GM12878 (cell line): ENCODE data around the gene VAV2. TPM values are rescaled to one million over a fixed set of nuclear protein-coding genes. Genes with fewer than 3 reads are reported as not detected.

Experiments used
- ATAC-seq: fragments of 200-7000 bp; cut with Tn5 transposase; 3 replicates; pipeline ENCODE4 v1.9.1; 2020; ENCODE audit warnings: mild to moderate bottlenecking, moderate library complexity
- BruUV-seq: library from RNA; stranded (reverse); fragments of 400-500 nt; replicated peaks from 2 replicates; lab custom pipeline; 2021; lab: Mats Ljungman, UMichigan
- CTCF ChIA-PET: fragments of 300-600 bp; sonication (Branson Sonifier 250); formaldehyde crosslinking; extraction: SDS; loops from one replicate; lab custom pipeline; 2021; ENCODE audit warnings: inconsistent platforms; lab: Yijun Ruan, JAX
- POLR2A ChIA-PET: fragments of 350-600 bp; formaldehyde crosslinking; extraction: SDS; loops from one replicate; lab custom pipeline; 2021; ENCODE audit warnings: inconsistent platforms; lab: Charles Lee
- RAD21 ChIA-PET: fragments of 300-600 bp; sonication (Branson Sonifier 250); formaldehyde crosslinking; loops from one replicate; lab custom pipeline; 2023; ENCODE audit warnings: antibody characterized with exemption; ENCODE audit not compliant: unreplicated experiment; lab: Charles Lee
- SMC1A ChIA-PET: fragments of 300-600 bp; sonication (Branson Sonifier 250); formaldehyde crosslinking; loops from one replicate; lab custom pipeline; 2023; ENCODE audit not compliant: unreplicated experiment, uncharacterized antibody; lab: Charles Lee
- DNase-seq: peaks from one replicate; pipeline ENCODE4 v3.0.0-alpha.2; 2011; ENCODE audit warnings: low read depth, low spot score
- FAIRE-seq: peaks from 3 replicates; lab custom pipeline; 2011; peaks lifted over from hg19 to GRCh38; lab: Jason Lieb, UNC
- H2AFZ ChIP-seq: 2 replicates; pipeline ENCODE4 v1.6.0; 2011; ENCODE audit warnings: low read depth, low read length, control low read depth; ENCODE audit not compliant: control insufficient read depth
- H3K27ac ChIP-seq: 2 replicates; pipeline ENCODE4 v1.5.1; 2011; ENCODE audit warnings: control low read depth; ENCODE audit not compliant: control insufficient read depth, insufficient read depth
- H3K27me3 ChIP-seq, 2 experiments: replicated peaks in 1 of 2; 2 replicates each; pipeline versions ENCODE4 v1.6.0 to v1.6.1; 2011; ENCODE audit warnings: low read length in 1 of 2; ENCODE audit not compliant: control insufficient read depth in 2 of 2, insufficient read depth in 2 of 2
- H3K36me3 ChIP-seq, 2 experiments: 2 replicates each; pipeline ENCODE4 v1.5.1; 2011; ENCODE audit warnings: low read length in 1 of 2; ENCODE audit not compliant: control insufficient read depth in 2 of 2, insufficient read depth in 2 of 2
- H3K4me1 ChIP-seq: 2 replicates; pipeline ENCODE4 v1.6.1; 2011; ENCODE audit warnings: mild to moderate bottlenecking, low read length, moderate library complexity, mixed read lengths; ENCODE audit not compliant: control insufficient read depth, insufficient read depth
- H3K4me2 ChIP-seq: 2 replicates; pipeline ENCODE4 v1.6.0; 2011; ENCODE audit warnings: control low read depth; ENCODE audit not compliant: control insufficient read depth, insufficient read depth
- H3K4me3 ChIP-seq: fragments of 200-600 bp; sonication (generic); 2 replicates; pipeline ENCODE4 v1.5.1; 2016
- H3K79me2 ChIP-seq: 2 replicates; pipeline ENCODE4 v1.6.0; 2011; ENCODE audit warnings: low read length; ENCODE audit not compliant: control insufficient read depth, insufficient read depth
- H3K9ac ChIP-seq: 2 replicates; pipeline ENCODE4 v1.8.0; 2011; ENCODE audit warnings: low read length, control low read depth, mixed read lengths; ENCODE audit not compliant: control insufficient read depth, insufficient read depth
- H3K9me3 ChIP-seq: replicated peaks from 3 replicates; pipeline ENCODE4 v1.5.1; 2011; ENCODE audit warnings: mild to moderate bottlenecking, low read length; ENCODE audit not compliant: control insufficient read depth, insufficient read depth
- H4K20me1 ChIP-seq: 2 replicates; pipeline ENCODE4 v1.6.0; 2011; ENCODE audit not compliant: control insufficient read depth, insufficient read depth
- FOXM1 ChIP-seq: IDR thresholded peaks from 2 replicates; pipeline ENCODE4 v1.6.1; 2012; ENCODE audit warnings: low read depth, mild to moderate bottlenecking, inconsistent platforms, low read length, moderate library complexity
- KAT2A ChIP-seq: conservative IDR thresholded peaks from 2 replicates; pipeline ENCODE4 v1.6.1; 2011; ENCODE audit warnings: low read depth, low read length; ENCODE audit not compliant: control insufficient read depth
- MEF2A ChIP-seq: IDR thresholded peaks from 2 replicates; pipeline ENCODE4 v1.6.1; 2011; ENCODE audit warnings: low read depth, mild to moderate bottlenecking, low read length, moderate library complexity; ENCODE audit not compliant: insufficient read depth
- MTA3 ChIP-seq: IDR thresholded peaks from 2 replicates; pipeline ENCODE4 v1.6.1; 2012; ENCODE audit warnings: low read length, inconsistent platforms, borderline replicate concordance
- NFYB ChIP-seq: IDR thresholded peaks from 2 replicates; pipeline ENCODE4 v1.6.1; 2011; ENCODE audit warnings: low read depth, mild to moderate bottlenecking, low read length, improper control_type of control experiment, moderate library complexity; ENCODE audit not compliant: insufficient read depth
- NRF1 ChIP-seq: conservative IDR thresholded peaks from 2 replicates; pipeline ENCODE4 v1.6.1; 2011; ENCODE audit warnings: mild to moderate bottlenecking, low read depth, low read length, improper control_type of control experiment
- POU2F2 ChIP-seq: IDR thresholded peaks from 3 replicates; pipeline ENCODE4 v1.6.1; 2011; ENCODE audit warnings: low read depth, mild to moderate bottlenecking, low read length, borderline replicate concordance
- RAD21 ChIP-seq: IDR thresholded peaks from 2 replicates; pipeline ENCODE4 v1.6.1; 2011; ENCODE audit warnings: mild to moderate bottlenecking, low read depth, low read length, moderate library complexity; ENCODE audit not compliant: insufficient read depth
- RUNX3 ChIP-seq: IDR thresholded peaks from 2 replicates; pipeline ENCODE4 v1.6.1; 2012; ENCODE audit warnings: low read length, inconsistent platforms
- SIX5 ChIP-seq: IDR thresholded peaks from 2 replicates; pipeline ENCODE4 v1.6.1; 2011; ENCODE audit warnings: mild to moderate bottlenecking, low read depth, low read length, moderate library complexity; ENCODE audit not compliant: severe bottlenecking
- SMAD5 ChIP-seq: IDR thresholded peaks from 2 replicates; pipeline ENCODE4 v1.6.1; 2016; ENCODE audit warnings: antibody characterized with exemption, low read depth
- SUZ12 ChIP-seq: fragments of 200-600 bp; sonication (generic); IDR thresholded peaks from one replicate; pipeline ENCODE4 v1.6.1; 2018; ENCODE audit warnings: antibody characterized with exemption, mild to moderate bottlenecking; ENCODE audit not compliant: unreplicated experiment
- YBX1 ChIP-seq: fragments of 450-650 bp; IDR thresholded peaks from 2 replicates; pipeline ENCODE4 v1.6.1; 2016; ENCODE audit warnings: antibody characterized with exemption
- ZZZ3 ChIP-seq: IDR thresholded peaks from 2 replicates; pipeline ENCODE4 v1.6.1; 2011; ENCODE audit warnings: low read depth; ENCODE audit not compliant: control insufficient read depth, insufficient read length
- WGBS: methylation state at CpG from one replicate; pipeline ENCODE4 v1.1.6; 2016; ENCODE audit warnings: low lambda C conversion rate; ENCODE audit not compliant: insufficient replicate concordance, insufficient coverage; ENCODE audit errors: missing lambda C conversion rate; 5-methylcytosine and 5-hydroxymethylcytosine counted together
- in situ Hi-C: fragments of 300-500 bp; cut with MboI; formaldehyde crosslinking; loops from 9 replicates; pipeline ENCODE4 v1.14.3; 2018; ENCODE audit warnings: mixed read lengths
- intact Hi-C: fragments of 100-400 bp; cut with micrococcal nuclease; formaldehyde crosslinking; loops from one replicate; pipeline ENCODE4 v1.14.2; 2022; ENCODE audit not compliant: unreplicated experiment
- polyA plus RNA-seq, 11 experiments: library from polyadenylated mRNA; depleted of rRNA in 4 of 11; unstranded in 6 of 11; stranded (reverse) in 5 of 11; fragments of >200 nt; fragmentation: Nextera tagmentation in 4 of 11; fragmentation: Illumina TruSeq in 1 of 11; extraction: Ambion mirVana in 4 of 11; extraction: Trizol in 1 of 11; gene quantifications; 1 replicate in 1 of 11; 2 replicates in 10 of 11; pipeline versions ENCODE4 v1.2.1 to v1.2.3, GENCODE V29; 2011 to 2016; ENCODE audit warnings: inconsistent platforms in 2 of 11, missing spikeins in 2 of 11, low read depth in 1 of 11
- total RNA-seq, 4 experiments: library from RNA; depleted of rRNA in 3 of 4; stranded (reverse); fragments of >200 nt in 3 of 4; fragmentation: Illumina TruSeq in 1 of 4; extraction: Trizol in 1 of 4; gene quantifications; 2 replicates each; pipeline versions ENCODE4 v1.2.1 to v1.2.3, GENCODE V29; 2013 to 2021
- TF ChIP-seq, protein P1 (sequence below): IDR thresholded peaks from 2 replicates; pipeline ENCODE4 v1.6.1; 2012; ENCODE audit warnings: improper control_type of control experiment, low read depth, low read length; ENCODE audit not compliant: insufficient replicate concordance

The VAV2 gene
- total and polyA plus RNA-seq, 10 of the 15 experiments (the other 5 are each of a cell fraction or from before 2014, with no cell fraction given): 0.13 to 43.9 (median 16.9) TPM

DNA sequence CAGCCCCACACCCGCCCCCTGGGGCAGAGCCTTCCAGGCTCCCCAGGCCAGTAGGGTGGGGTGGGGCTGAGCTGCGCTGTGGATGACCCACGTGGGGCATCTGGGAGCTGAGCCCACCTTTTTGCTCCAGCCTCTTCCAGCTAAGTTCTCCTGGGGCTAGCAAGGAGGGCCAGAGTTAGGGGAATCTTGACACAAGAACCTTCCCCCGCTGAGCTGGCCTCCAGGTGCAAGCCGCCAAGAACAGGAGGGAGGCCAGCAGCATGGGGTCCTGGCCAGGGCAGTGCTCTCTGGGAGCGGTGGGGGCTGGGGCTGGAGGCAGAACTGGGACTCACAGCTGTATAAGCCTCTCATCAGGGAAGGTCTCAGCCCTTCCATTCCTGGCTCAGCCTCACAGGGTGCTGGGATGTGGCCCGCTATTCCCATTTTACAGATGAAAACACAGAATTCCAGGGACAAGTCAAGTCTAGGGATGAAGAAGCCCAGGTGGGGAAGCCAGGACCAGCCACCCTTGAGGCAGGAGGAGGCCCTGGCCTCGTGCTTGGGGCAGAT lies 275.5 kb downstream of the VAV2 start:
- no peak overlapping the region for H2AFZ ChIP-seq
- no peaks in the 10 kb centered on the region for H3K36me3 ChIP-seq
- DNase-seq (no peak), ATAC-seq (no peak), FAIRE-seq (no peak)
- no peak overlapping the region for H3K9ac ChIP-seq
- H3K27me3 ChIP-seq: peaks cover 0 to 1% of the 10 kb centered on the region in 2 experiments; a peak in 3 of 4 replicates
- ChIA-PET RAD21 (no interaction called here), SMC1A (no interaction called here), CTCF (interaction anchor here (1.1 kb wide), 1 partner anchor 8 kb away, joined by 3 read pairs; no protein-coding TSS in a partner anchor), POLR2A (no interaction called here)
- no TSS peak for BruUV-seq
- 24% methylated on average over 7 of the region's 8 CpGs for WGBS
- H3K4me3 ChIP-seq: no peak overlapping the region
- H3K9me3 ChIP-seq: no peaks in the 10 kb centered on the region; the same call in 2 of the 3 replicates
- no peaks in the 10 kb centered on the region for H3K79me2 ChIP-seq
- intact Hi-C loops: no loop called here
- no peak overlapping the region for H3K4me2 ChIP-seq
- TF ChIP-seq RUNX3 (no peak), MEF2A (no peak), ZZZ3 (no peak), FOXM1 (no peak), YBX1 (no peak), POU2F2 (no peak), KAT2A (no peak), MTA3 (no peak), SMAD5 (no peak), SIX5 (no peak), SUZ12 (no peak), NFYB (no peak), NRF1 (no peak), RAD21 (no peak)
- TF ChIP-seq, protein P1, sequence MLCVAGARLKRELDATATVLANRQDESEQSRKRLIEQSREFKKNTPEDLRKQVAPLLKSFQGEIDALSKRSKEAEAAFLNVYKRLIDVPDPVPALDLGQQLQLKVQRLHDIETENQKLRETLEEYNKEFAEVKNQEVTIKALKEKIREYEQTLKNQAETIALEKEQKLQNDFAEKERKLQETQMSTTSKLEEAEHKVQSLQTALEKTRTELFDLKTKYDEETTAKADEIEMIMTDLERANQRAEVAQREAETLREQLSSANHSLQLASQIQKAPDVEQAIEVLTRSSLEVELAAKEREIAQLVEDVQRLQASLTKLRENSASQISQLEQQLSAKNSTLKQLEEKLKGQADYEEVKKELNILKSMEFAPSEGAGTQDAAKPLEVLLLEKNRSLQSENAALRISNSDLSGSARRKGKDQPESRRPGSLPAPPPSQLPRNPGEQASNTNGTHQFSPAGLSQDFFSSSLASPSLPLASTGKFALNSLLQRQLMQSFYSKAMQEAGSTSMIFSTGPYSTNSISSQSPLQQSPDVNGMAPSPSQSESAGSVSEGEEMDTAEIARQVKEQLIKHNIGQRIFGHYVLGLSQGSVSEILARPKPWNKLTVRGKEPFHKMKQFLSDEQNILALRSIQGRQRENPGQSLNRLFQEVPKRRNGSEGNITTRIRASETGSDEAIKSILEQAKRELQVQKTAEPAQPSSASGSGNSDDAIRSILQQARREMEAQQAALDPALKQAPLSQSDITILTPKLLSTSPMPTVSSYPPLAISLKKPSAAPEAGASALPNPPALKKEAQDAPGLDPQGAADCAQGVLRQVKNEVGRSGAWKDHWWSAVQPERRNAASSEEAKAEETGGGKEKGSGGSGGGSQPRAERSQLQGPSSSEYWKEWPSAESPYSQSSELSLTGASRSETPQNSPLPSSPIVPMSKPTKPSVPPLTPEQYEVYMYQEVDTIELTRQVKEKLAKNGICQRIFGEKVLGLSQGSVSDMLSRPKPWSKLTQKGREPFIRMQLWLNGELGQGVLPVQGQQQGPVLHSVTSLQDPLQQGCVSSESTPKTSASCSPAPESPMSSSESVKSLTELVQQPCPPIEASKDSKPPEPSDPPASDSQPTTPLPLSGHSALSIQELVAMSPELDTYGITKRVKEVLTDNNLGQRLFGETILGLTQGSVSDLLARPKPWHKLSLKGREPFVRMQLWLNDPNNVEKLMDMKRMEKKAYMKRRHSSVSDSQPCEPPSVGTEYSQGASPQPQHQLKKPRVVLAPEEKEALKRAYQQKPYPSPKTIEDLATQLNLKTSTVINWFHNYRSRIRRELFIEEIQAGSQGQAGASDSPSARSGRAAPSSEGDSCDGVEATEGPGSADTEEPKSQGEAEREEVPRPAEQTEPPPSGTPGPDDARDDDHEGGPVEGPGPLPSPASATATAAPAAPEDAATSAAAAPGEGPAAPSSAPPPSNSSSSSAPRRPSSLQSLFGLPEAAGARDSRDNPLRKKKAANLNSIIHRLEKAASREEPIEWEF: no peak
- in situ Hi-C loops: no loop called here
- no peaks in the 10 kb centered on the region for H4K20me1 ChIP-seq
- no peaks in the 10 kb centered on the region for H3K4me1 ChIP-seq
- no peak overlapping the region for H3K27ac ChIP-seq
